CD1c-positive myeloid dendritic cell (primary cell): ENCODE data around the gene RBM47.
"Not testable (repeated sequence)": the region's sequence is repeated elsewhere in the genome, so short reads cannot be mapped to it uniquely, and the experiment has no call there.

ENCODE experiments used
- DNase-seq: peaks from one replicate; pipeline ENCODE4 v3.0.0-alpha.2; 2016; ENCODE audit errors: extremely low spot score

Gene RBM47

DNA sequence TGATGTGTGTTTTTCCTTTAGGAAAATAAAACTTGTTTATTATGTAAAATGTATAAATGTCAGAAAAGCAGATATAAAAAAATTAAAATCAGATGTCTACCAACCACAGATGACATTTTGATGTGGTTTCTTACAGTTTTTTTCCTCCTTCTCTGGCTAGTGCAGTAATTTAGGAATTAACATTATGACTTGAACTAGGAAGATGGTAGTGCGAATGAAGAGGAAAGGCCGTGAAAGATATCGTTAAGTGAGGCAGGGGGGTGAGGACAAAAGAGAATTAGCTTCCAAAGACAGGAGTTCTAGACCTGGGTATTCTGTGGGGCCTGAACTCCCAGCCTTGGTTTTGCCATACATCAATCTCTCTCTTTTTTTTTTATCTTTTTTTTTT, 98.0 kb downstream of the RBM47 start:
- DNase-seq, result no peak

DNA sequence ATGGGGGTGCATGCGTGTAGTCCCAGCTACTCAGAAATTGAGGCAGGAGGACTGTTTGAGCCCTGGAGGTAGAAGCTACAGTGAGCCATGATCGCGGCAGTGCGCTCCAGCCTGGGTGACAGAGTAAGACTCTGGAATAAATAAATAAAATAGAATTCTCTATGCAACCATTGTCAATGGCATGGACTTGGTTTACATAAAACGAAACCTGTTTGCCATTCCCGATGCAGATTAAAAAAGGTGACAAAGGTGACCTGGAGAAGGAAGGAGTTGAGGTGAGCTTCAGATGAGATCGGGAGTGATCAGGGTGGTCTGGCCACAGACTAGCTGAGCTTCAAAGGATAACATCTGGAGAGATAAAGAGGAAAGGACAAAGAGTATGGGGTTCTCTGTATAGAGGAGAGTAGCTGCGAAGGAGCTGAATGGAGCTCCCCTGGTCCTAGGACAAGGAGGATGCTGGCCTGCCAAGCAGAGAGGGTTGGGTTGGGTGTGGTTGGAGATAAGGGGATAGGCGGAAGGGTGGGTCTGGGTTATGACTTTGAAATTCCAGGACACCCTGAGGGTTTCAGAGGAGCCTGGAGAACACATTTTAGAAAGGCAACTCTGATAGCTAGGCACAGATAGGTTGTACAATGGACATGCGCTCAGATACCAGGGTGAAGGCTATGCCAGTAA, 98.6 kb downstream of the RBM47 start:
- no peak for DNase-seq

DNA sequence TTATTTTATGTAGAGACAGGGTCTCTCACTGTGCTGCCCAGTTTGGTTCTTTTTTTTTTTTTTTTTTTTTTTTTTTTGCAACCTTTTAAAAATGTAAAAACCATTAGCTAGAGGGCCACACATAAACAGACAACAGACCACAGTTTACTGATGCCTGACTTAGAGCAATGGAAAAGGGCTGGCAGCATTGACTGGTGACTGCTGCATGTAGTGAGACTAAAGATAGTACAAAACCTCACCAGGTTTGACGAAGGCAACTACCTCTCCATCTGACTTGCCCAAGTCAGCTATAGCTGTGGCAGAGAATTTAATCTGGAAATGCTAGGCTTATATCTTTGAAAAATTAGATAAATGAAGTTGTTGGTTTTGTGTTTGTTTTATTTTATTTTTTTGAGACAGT, 102.9 kb downstream of the RBM47 start:
- no peak for DNase-seq

DNA sequence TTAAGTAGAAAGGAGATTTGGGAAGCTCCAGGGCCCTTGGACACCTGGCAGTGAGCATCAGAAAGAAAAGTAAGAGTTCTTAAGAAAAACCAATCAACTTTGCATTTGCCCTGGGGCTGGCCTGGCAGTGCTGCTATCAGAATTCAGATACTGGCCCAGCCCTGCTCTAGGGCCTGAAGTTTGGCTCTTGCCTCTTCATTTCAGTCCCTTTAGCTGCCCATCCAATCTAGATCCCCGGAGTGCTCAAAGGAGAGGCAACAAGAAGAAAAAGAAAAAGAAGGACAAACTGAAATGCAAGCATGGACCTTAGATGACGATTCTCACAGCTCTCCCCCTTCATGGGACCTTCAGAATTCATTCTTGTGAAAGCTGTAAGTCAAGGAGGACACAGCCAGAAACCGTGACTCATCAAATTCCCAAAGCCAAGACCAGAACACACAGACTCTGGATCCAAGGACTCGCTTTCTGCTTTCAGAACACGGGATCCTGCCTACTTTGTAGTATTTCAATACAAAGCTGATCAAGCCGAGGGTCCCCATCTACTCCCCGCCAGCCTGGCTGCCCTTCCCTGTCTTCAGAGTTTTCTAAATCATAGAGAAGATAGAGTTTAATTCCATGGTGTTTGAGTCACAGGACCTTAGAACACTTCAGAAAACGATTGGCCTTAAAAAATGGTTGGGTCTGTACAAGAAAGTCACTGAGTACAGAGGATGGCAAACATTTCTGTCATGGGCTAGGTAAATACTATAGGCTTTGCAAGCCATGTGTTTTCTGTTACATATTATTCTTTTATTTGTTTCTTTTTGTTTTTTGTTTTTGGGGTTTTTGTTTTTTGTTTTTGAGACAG, 103.7 kb downstream of the RBM47 start:
- no peak for DNase-seq

DNA sequence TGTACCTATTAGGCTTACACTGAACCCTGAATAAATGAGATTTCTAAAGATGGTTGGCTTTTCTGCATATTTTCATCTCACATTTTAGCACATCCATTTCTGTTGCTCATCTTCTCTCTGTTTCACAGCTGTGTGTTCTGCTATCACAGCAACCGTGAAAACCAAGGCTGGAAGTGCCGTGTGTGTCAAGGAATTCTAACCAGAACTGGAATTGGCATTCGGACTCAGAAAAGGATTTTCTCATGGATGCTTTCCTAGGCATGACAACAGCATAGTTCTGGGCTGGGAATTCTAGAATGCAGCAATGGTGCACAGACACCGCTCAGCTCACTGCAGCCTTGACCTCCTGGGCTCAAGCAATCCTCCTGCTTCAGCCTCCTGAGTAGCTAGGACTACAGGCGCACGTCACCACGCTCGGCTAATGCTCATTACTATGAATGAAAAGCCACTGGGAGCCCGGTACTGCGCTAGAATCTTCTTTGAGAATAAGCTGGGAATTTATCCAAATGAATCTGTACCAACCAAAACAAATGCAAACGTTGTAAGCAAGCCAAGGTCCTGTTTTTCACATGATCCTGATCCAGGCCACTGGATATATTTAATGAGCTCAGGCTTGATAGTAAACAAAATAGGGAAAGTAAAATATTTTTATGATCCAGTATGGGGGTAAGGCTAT, 105.2 kb downstream of the RBM47 start:
- DNase-seq, result no peak

DNA sequence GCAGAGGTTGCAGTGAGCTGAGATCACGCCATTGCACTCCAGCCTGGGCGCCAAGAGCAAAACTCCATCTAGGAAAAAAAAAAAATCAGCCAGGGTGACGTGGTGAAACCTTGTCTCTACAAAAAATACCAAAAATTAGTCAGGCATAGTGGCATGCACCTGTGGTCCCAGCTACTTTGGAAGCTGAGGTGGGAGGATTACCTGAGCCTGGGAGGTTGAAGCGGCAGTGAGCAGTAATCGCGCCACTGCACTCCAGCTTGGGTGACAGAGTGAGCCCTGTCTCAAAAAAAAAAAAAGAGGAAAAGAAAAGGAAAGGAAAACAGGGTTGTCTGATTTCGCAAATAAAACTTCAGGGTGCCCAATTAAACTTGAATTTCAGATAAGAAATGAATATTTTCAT, 106.1 kb downstream of the RBM47 start:
- no peak for DNase-seq

DNA sequence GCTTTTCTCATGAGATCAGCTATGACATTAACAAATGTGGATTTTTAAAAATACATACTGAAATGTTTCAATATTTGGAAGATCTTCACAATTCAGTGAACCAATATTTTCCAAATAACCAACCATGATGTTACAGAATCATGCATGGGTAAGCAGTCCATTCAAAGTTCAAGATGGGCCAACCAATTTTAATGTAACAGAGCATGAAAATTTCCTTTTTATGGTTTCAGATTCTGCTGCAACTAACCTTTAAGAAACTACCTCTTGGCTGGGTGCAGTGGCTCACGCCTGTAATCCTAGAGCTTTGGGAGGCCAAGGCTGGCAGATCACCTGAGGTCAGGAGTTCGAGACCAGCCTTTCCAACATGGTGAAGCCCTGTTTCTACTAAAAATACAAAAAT, 107.7 kb downstream of the RBM47 start:
- no peak for DNase-seq

DNA sequence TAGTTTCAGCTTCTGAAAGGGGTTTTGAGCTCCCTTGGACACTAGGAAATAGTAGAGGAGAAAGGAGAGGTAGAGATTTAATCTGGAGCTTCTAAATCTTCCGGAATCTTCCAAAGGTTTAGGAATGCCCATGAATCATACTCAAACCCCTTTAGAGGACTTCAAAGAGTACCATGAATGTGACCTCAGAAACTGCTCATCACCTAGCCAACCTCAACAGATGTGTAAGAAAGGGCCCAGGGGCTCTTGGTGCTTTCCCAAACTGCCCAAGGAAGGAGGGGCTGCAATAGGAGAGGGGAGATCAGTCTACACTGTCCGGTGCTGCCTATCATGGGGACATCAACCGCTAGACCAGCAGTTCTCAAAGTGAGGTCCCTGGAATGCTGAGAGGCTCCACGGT, 109.1 kb downstream of the RBM47 start:
- no peak for DNase-seq

DNA sequence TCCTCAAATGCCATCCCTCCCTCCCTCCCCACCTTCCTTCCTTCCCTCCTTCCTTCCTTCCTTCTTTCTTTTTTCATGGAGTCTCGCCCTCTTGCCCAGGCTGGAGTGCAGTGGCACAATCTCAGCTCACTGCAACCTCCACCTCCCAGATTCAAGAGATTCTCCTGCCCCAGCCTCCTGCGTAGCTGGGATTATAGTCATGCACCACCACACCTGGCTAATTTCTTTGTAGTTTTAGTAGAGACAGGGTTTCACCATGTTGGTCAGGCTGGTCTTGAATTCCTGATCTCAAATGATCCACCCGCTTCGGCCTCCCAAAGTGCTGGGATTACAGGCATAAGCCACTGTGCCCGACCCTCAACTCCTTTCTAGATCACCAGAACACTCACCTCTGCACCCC, 112.6 kb downstream of the RBM47 start:
- DNase-seq, result not testable (repeated sequence)

DNA sequence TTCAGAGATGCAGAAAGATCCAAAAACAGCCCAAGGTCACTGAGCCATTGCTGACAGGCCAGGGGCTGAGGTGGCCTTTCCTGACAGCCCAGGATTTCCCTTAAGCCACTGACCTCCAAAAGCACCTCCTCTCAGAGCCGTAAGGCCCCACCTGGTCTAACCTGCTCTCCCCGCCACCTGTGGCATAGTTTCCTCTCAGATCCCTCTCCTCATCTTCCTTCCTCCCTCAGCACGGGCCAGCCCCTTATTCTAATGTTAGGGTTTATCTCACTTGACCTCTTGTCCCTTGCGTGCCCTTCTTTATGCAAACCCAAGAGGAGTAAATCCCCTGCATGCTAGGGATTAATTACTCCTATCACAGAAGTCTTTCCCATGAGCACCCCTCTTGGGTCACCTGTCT, 113.0 kb downstream of the RBM47 start:
- DNase-seq, result no peak

DNA sequence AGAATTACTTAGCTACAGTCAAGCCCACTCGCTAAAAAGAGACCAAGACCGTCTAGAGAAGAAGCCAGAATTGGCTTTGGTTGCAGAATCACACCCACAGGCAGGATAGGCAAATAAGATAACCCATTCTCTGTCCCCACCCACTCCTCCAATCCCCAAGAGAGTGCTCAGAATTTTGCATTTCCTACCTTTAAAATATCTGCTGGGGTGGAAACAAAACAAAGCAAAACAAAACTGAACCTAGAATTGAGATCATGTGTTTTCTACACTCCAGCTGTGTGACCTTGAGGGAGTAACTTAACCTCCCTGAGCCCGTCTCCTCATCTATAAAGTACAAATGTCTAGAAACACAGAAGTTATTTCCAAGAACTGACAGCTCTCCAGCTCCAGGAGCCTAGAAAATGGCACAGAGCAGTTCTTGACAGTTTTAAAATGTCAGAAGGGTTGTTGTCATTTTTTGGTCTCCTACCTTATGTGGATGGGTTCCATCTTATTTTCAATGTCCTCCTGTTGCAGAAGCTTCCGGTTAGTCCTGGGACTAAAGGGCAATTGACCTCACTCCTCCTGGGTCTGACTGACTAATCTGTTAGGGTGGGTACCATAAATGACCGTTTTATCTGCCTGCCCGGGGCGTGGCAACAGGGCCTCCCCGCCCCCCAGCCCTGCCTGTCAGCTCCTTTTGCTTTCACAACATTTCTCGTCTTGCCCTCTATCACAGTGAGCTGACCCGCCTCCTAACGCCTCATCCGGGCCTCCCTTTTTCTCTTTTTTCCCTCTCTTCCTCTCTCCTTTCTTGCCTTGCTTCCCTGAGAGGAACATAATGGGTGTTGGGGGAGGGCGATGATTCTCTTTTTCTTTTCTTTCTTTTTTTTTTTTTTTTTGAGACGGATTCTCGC, 114.0 kb downstream of the RBM47 start:
- DNase-seq, result peak; percentile 45

DNA sequence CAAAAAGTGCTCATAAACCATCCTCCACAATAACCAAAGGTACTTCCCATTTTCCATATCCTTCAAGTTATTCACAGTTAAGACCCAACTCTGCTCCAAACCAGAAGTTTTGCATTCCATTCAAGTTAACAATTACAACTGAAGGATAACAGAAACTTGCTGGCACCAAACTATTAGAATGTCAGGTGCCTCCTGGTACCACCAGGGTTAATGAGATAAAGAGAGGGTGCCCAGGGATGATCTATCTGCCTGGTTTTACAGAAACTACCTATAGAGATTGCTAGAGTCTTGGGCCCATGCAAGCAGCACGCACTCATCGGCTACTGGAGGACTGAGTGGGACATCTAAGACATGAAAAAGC, 114.6 kb downstream of the RBM47 start:
- no peak for DNase-seq

DNA sequence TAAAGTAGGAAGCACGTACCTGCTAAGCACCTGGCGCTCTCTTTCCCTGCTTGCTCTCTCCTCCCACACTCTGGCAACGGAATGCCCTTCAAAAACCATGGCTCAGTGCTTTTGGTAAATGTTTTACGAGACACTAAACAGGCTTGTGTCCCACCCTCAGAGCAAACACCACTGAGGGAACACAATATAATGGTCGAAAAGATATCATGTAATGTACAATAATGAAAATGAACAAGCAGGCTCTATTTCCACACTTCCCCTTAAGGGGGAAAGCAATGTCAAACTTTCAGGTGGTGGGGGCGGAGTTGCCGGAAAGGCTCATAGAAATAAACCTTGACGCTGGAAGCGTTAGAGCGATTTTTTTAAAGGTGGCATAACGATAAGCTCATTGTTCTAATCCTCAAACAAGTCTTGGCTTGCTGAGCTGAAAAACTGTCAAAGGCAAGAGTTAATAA, 115.1 kb downstream of the RBM47 start:
- DNase-seq, result no peak

DNA sequence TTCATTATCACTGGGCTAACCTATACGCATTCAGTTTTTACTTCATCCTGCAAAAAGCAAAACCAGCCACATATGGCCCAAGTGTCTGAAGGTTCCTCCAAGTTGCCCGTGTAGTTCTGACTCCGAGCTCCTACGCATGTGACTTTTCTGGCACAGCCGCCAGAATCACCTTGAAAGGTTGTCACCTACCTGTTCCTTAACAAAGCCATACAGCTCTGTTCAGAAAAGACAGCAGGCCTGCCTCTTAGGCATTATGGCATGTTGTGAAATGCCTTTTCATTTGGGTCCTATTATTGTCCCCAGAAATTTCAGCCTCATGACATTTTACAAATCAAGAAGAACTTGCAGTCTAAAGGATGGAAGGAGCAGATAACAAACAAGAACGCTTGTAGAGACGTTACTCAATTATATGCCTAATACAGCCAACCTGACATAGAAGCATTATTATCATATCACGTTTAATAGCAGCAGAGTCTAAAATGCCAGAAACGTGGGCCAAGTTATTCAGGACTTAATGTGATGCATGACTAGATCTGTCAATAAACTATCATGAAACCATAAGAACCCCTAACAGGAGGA, 118.5 kb downstream of the RBM47 start:
- no peak for DNase-seq

DNA sequence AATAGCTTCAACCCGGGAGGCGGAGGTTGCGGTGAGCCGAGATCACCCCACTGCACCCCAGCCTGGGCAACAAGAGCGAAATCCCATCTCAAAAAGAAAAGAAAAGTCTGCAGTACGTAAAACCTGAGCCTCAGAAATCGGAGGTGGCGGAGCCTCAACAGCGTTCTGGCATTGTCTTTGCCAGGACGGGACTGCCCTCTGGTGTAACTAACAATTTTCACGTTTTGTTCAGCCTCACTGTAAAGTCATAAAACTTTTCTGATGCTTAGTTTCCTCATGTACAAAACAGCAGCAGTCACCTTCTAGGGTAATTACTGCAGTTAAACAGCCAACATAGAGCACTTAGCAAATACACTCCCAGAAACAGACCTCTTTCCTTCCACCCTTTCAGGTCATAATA, 121.7 kb downstream of the RBM47 start:
- DNase-seq, result no peak

DNA sequence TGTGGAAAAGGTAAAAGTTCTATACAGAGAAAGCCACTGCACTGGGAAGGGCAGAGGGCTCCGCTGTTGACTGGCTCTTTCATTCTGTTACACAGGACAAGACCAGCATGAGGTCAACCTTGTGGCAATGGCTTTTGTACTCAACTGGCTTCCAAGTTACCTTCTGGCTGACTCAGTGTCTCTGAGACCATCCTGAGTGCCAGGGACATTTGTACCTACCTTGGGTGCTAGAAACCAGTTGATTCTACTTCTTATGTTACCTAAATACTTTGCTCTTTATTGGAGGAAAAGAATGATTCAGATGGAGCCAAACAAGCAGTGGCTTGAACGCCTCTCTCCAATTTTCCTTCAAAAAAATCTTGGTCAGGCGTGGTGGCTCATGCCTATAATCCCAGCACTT, 123.2 kb downstream of the RBM47 start:
- no peak for DNase-seq

DNA sequence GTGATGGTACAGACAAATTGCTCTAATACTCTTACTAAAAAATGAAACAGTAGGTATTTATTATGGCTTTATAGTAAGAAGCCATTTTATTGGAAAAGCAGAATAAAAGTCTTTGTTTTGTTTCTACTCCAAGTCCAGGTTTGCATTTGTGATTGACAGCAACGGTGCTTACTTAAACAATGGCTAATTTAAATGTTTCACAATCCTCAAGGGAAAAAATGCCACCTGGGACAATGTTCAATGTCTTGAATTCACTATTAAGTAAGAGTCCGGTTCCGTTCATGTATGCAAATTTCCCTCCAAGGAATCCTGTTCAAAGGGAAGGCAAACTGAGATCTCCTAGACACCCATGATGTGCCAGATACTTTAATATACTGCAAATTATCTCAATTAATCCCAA, 123.6 kb downstream of the RBM47 start:
- no peak for DNase-seq

DNA sequence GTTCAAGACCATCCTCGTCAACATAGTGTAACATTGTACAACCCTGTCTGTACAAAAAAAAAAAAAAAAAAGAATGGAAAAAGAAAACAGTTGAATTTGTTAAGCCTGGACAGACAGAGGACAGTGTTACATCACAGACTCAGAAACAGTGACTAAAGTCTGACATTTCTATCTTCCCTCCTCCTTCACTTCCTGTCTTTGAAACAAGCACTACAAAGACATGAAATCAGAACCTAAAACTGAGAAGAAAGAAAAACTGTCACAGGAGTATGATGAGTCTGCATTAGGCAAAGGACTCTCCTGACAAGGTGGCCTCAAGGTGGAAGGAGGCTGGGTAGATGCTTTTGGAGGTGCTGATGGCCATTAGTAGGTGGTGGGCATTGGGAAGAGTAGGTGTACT, 126.7 kb downstream of the RBM47 start:
- DNase-seq, result peak; percentile 52

DNA sequence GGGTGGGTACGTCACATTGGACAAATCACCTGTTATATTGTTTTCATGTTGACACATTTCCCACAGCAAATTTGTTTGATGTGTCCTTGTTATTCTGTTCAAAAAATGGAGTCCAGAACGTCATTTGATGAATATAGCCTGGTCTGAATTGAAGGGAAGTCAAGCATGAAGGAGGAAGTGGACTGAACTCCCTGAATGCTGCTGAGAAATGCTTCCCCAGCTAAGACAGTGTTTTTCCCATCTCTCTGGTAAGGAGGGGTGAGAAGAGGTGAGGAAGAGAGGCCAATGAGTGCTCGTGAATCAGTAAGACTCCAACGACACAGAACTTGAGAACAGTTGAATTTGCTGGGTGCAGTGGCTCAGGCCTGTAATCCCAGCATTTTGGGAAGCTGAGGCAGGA, 127.4 kb downstream of the RBM47 start:
- DNase-seq, result peak; percentile 60

DNA sequence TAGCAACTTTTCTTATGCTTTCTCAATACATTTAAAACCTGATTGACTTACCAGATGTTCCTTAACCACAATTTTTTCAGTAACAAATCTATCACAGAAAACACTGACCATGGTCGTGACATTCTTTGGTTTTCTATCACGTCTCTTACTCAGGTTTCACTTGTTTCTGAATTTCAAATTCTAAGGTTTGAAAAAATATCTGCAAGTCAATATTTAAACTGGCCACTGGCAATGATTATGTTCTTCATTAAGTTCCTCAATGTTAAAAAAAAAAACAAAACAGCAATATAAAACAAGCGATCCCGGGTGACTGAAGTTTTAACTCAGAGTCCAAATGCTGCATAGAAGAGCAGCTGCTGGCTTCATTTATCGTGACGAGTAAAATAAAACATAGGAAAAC, 128.9 kb downstream of the RBM47 start:
- DNase-seq, result no peak

DNA sequence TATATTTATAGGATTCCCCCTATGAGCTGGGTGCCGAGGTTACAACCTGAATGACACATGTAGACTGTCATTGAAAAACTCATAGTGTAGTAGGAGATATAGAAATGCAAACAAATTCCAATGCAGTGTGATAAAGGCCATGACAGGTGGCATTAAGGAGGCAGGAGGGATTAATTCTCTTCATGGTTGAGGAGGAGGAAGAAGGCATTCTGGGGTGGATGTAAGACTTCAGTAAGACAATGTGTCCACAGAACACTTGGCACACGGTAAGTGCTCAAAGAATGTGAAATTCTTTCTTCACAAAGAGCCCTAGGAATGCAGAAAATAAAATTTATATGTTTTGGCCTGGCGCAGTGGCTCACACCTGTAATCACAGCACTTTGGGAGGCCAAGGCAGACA, 136.5 kb downstream of the RBM47 start:
- no peak for DNase-seq

DNA sequence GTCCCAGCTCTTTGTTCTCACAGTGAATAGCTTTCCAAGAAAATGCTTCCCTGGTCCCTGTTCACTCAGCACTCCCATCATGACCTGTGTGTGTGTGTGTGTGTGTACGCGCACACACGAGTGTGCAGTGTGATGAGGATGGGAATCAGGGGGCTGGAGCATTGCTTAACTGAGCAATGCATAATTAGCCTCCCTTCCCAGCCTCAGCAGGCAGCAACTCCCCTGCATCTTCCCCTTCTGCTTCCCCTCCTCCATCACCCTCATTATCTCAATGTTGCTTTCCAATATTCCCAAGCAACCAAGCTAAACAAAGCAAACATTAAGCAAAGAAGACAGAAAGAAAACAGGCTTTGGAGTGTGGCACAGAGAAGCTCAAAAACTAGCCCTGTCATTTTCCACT, 137.0 kb downstream of the RBM47 start:
- peak; percentile 20 for DNase-seq
